Endothelial cell of umbilical vein (primary cell): ENCODE data around the gene APBA2. TPM values are rescaled to one million over a fixed set of nuclear protein-coding genes. Genes with fewer than 3 reads are reported as not detected.

Experiments
- BruUV-seq: library from RNA; stranded (reverse); fragments of 400-500 nt; replicated peaks from 2 replicates; lab custom pipeline; 2021; lab: Mats Ljungman, UMichigan
- CTCF ChIA-PET: fragments of 300-600, 350-600 bp; sonication (Branson Sonifier 250); formaldehyde crosslinking; loops from one replicate; lab custom pipeline; 2021; ENCODE audit warnings: antibody characterized with exemption, inconsistent platforms; lab: Charles Lee
- POLR2A ChIA-PET: fragments of 300-600, 350-600 bp; sonication (Branson Sonifier 250); formaldehyde crosslinking; loops from one replicate; lab custom pipeline; 2021; ENCODE audit warnings: antibody characterized with exemption, inconsistent platforms; lab: Charles Lee
- DNase-seq: peaks from one replicate; pipeline ENCODE4 v3.0.0-alpha.2; 2011; ENCODE audit warnings: low read depth, low spot score
- FAIRE-seq: peaks from 2 replicates; lab custom pipeline; 2011; peaks lifted over from hg19 to GRCh38; lab: Jason Lieb, UNC
- H2AFZ ChIP-seq: 2 replicates; pipeline ENCODE4 v1.6.0; 2012; ENCODE audit warnings: low read depth, low read length, control low read depth, inconsistent platforms
- H3K27ac ChIP-seq: 2 replicates; pipeline ENCODE4 v1.5.1; 2011; ENCODE audit warnings: low read depth, mild to moderate bottlenecking, control low read depth, low read length, moderate library complexity; ENCODE audit not compliant: insufficient read depth
- H3K27me3 ChIP-seq, 2 experiments: 2 replicates each; pipeline versions ENCODE4 v1.6.0 to v1.6.1; 2011; ENCODE audit warnings: low read length in 2 of 2, mixed read lengths in 1 of 2; ENCODE audit not compliant: control insufficient read depth in 2 of 2, insufficient read depth in 2 of 2
- H3K36me3 ChIP-seq, 2 experiments: 2 replicates in 1 of 2; 3 replicates in 1 of 2; pipeline ENCODE4 v1.5.1; 2011; ENCODE audit warnings: low read length in 2 of 2, mild to moderate bottlenecking in 1 of 2, moderate library complexity in 1 of 2; ENCODE audit not compliant: control insufficient read depth in 2 of 2, insufficient read depth in 2 of 2; ENCODE audit errors: extremely low read depth in 1 of 2
- H3K4me1 ChIP-seq: 3 replicates; pipeline ENCODE4 v1.5.1; 2011; ENCODE audit warnings: mild to moderate bottlenecking, low read length; ENCODE audit not compliant: control insufficient read depth, insufficient read depth; ENCODE audit errors: extremely low read depth
- H3K4me2 ChIP-seq: 2 replicates; pipeline ENCODE4 v1.6.1; 2011; ENCODE audit warnings: low read length, control low read depth, mixed read lengths; ENCODE audit not compliant: insufficient read depth
- H3K4me3 ChIP-seq, 3 experiments: fragments of 200-600 bp in 1 of 3; sonication (generic), shearing (Covaris generic) in 1 of 3; replicated peaks in 1 of 3; 2 replicates each; pipeline ENCODE4 v1.5.1; 2011 to 2016; ENCODE audit warnings: control low read depth in 3 of 3, low read length in 3 of 3, mild to moderate bottlenecking in 2 of 3, inconsistent platforms in 1 of 3, low read depth in 1 of 3, moderate library complexity in 1 of 3; ENCODE audit not compliant: insufficient read depth in 1 of 3
- H3K79me2 ChIP-seq: 2 replicates; pipeline ENCODE4 v1.6.0; 2012; ENCODE audit warnings: low read length, inconsistent platforms; ENCODE audit not compliant: control insufficient read depth, insufficient read depth
- H3K9ac ChIP-seq: replicated peaks from 2 replicates; pipeline ENCODE3; 2011; ENCODE audit warnings: low read length, control low read depth; ENCODE audit not compliant: insufficient read depth; ENCODE audit errors: extremely low read depth
- H3K9me1 ChIP-seq: replicated peaks from 3 replicates; pipeline ENCODE4 v1.6.0; 2011; ENCODE audit warnings: mild to moderate bottlenecking, low read length; ENCODE audit not compliant: control insufficient read depth, insufficient read depth; ENCODE audit errors: extremely low read depth
- H3K9me3 ChIP-seq: replicated peaks from 2 replicates; pipeline ENCODE4 v1.5.1; 2012; ENCODE audit warnings: low read length, inconsistent platforms; ENCODE audit not compliant: control insufficient read depth, insufficient read depth
- H4K20me1 ChIP-seq: replicated peaks from 2 replicates; pipeline ENCODE3; 2011; ENCODE audit warnings: mild to moderate bottlenecking, low read length; ENCODE audit not compliant: control insufficient read depth, insufficient read depth; ENCODE audit errors: extremely low read depth
- EZH2 ChIP-seq: IDR thresholded peaks from 2 replicates; pipeline ENCODE4 v1.6.1; 2012; ENCODE audit warnings: borderline replicate concordance, low read depth, mild to moderate bottlenecking, moderate library complexity, low read length, inconsistent platforms; ENCODE audit not compliant: severe bottlenecking
- FOS ChIP-seq: IDR thresholded peaks from 2 replicates; pipeline ENCODE4 v1.6.1; 2011; ENCODE audit warnings: mild to moderate bottlenecking, low read length, moderate library complexity, borderline replicate concordance; ENCODE audit not compliant: insufficient read depth
- GATA2 ChIP-seq: IDR thresholded peaks from 2 replicates; pipeline ENCODE4 v1.7.0; 2011; ENCODE audit warnings: low read depth, mild to moderate bottlenecking, moderate library complexity, mixed read lengths, low read length; ENCODE audit not compliant: insufficient read length, insufficient read depth
- JUN ChIP-seq: IDR thresholded peaks from 2 replicates; pipeline ENCODE4 v1.6.1; 2011; ENCODE audit warnings: borderline replicate concordance, low read depth; ENCODE audit not compliant: insufficient read length, insufficient read depth
- MYC ChIP-seq: IDR thresholded peaks from one replicate; pipeline ENCODE4 v1.6.1; 2011; ENCODE audit warnings: mild to moderate bottlenecking, low read depth, low read length
- POLR2A ChIP-seq: IDR thresholded peaks from 2 replicates; pipeline ENCODE4 v1.6.1; 2012; ENCODE audit warnings: low read depth, mild to moderate bottlenecking, control low read depth, low read length
- POLR2AphosphoS5 ChIP-seq: IDR thresholded peaks from 2 replicates; pipeline ENCODE4 v1.6.1; 2012; ENCODE audit warnings: low read depth, mild to moderate bottlenecking, control low read depth, low read length, moderate library complexity; ENCODE audit not compliant: insufficient read depth
- dilution Hi-C: fragments of 300-500 bp; cut with MboI; formaldehyde crosslinking; loops from one replicate; pipeline ENCODE4 v1.15.0; 2019; ENCODE audit warnings: low sequenced_read_pairs; ENCODE audit not compliant: extremely low pct_ligation_motif_present
- intact Hi-C: fragments of 100-400 bp; cut with micrococcal nuclease; formaldehyde crosslinking; loops from one replicate; pipeline ENCODE4 v1.10.0; 2022
- polyA plus RNA-seq, 4 experiments: library from polyadenylated mRNA; depleted of rRNA in 3 of 4; stranded (reverse) in 3 of 4; unstranded in 1 of 4; fragments of >200 nt; gene quantifications; 2 replicates each; pipeline versions ENCODE4 v1.2.1 to v1.2.3, GENCODE V29; 2011 to 2012; ENCODE audit warnings: missing spikeins in 1 of 4
- total RNA-seq: library from RNA; stranded (reverse); gene quantifications from 2 replicates; pipeline ENCODE4 v1.2.3, GENCODE V29; 2021
- TF ChIP-seq, protein P1 (sequence below), 2 donors: IDR thresholded peaks; 1 replicate in 1 of 2; 2 replicates in 1 of 2; pipeline ENCODE4 v1.5.1; 2011; ENCODE audit warnings: low read length in 2 of 2, mild to moderate bottlenecking in 2 of 2, moderate library complexity in 2 of 2, control low read depth in 1 of 2, inconsistent platforms in 1 of 2, low read depth in 1 of 2; ENCODE audit not compliant: insufficient read depth in 1 of 2; ENCODE audit errors: extremely low read depth in 1 of 2
- TF ChIP-seq, protein P2 (sequence below): IDR thresholded peaks from 2 replicates; pipeline ENCODE4 v1.6.1; 2011; ENCODE audit not compliant: insufficient read depth, insufficient read length

The APBA2 gene
- total and polyA plus RNA-seq, 2 donors (not counting 3 experiments of a cell fraction or from before 2014, with no cell fraction given), result 5.7 to 11.1 TPM

DNA sequence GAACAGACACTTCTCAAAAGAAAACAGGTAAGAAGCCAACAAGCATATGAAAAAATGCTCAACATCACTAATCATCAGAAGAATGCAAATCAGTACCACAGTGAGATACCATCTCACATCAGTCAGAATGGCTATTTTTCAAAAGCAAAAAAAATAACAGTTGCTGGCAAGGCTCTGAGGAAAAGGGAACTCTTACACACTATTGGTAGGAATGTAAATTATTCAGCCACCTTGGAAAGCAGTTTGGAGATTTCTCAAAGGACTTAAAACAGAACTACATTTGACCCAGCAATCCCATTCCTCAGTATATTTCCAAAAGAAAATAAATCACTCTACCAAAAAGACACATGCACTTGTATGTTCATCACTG, 95.6 kb downstream of the APBA2 start:
- BruUV-seq, result no TSS peak
- no peaks in the 10 kb centered on the region for H3K79me2 ChIP-seq
- H3K9me3 ChIP-seq, result no peaks in the 10 kb centered on the region
- CTCF ChIA-PET, result no interaction called here
- H3K4me2 ChIP-seq, result no peak overlapping the region
- H3K36me3 ChIP-seq, result no peaks in the 10 kb centered on the region
- DNase-seq (no peak), FAIRE-seq (no peak)
- no peak for TF ChIP-seq MYC
- no peak for TF ChIP-seq GATA2
- TF ChIP-seq POLR2A, result no peak
- no peak for TF ChIP-seq JUN
- no peak for TF ChIP-seq FOS
- TF ChIP-seq, protein P1, sequence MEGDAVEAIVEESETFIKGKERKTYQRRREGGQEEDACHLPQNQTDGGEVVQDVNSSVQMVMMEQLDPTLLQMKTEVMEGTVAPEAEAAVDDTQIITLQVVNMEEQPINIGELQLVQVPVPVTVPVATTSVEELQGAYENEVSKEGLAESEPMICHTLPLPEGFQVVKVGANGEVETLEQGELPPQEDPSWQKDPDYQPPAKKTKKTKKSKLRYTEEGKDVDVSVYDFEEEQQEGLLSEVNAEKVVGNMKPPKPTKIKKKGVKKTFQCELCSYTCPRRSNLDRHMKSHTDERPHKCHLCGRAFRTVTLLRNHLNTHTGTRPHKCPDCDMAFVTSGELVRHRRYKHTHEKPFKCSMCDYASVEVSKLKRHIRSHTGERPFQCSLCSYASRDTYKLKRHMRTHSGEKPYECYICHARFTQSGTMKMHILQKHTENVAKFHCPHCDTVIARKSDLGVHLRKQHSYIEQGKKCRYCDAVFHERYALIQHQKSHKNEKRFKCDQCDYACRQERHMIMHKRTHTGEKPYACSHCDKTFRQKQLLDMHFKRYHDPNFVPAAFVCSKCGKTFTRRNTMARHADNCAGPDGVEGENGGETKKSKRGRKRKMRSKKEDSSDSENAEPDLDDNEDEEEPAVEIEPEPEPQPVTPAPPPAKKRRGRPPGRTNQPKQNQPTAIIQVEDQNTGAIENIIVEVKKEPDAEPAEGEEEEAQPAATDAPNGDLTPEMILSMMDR (IDR thresholded peaks at IDR 0.05; ENCODE audit: extremely low read depth in 1 of 2, insufficient read depth in 1 of 2, low read depth in 1 of 2, low read length in 2 of 2), result no peak
- dilution Hi-C loops, result no loop called here
- H3K9ac ChIP-seq, result no peak overlapping the region
- H2AFZ ChIP-seq, result no peak overlapping the region
- no peak overlapping the region for H3K4me3 ChIP-seq
- H4K20me1 ChIP-seq, result peaks cover 2% of the 10 kb centered on the region
- no peaks in the 10 kb centered on the region for H3K27me3 ChIP-seq
- intact Hi-C loops, result no loop called here
- no peak overlapping the region for H3K27ac ChIP-seq
- peaks cover 10% of the 10 kb centered on the region for H3K4me1 ChIP-seq
- POLR2A ChIA-PET, result no interaction called here
- no peaks in the 10 kb centered on the region for H3K9me1 ChIP-seq

DNA sequence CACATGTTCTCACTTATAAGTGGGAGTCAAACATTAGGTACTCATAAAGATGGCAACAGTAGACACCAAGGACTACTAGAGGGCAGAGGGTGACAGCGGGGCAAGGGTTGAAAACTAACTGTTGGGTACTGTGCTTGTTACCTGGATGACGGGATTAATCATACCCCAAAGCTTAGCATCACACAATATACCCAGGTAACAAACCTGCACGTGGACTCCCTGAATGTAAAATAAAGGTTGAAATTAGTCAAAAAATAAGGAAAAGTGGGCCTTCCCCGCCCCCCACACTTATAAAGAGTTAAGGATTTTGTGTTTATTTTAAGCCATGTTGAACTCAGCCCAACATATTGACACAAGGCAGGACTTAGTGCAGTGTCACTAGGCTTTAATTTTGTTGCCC, 96.1 kb downstream of the APBA2 start:
- FAIRE-seq (no peak), DNase-seq (no peak)
- Histone ChIP-seq H3K27ac (no peak overlapping the region), H3K36me3 (no peaks in the 10 kb centered on the region), H3K27me3 (no peaks in the 10 kb centered on the region), H3K4me1 (peaks cover 7% of the 10 kb centered on the region), H3K9me3 (no peaks in the 10 kb centered on the region), H3K79me2 (no peaks in the 10 kb centered on the region), H2AFZ (no peak overlapping the region), H3K9ac (no peak overlapping the region), H3K4me3 (no peak overlapping the region), H4K20me1 (peaks cover 2% of the 10 kb centered on the region), H3K4me2 (no peak overlapping the region), H3K9me1 (no peaks in the 10 kb centered on the region)
- TF ChIP-seq EZH2, result no peak
- TF ChIP-seq, protein P2, sequence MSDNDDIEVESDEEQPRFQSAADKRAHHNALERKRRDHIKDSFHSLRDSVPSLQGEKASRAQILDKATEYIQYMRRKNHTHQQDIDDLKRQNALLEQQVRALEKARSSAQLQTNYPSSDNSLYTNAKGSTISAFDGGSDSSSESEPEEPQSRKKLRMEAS, result no peak
- TF ChIP-seq FOS, result no peak
- TF ChIP-seq MYC, result no peak
- TF ChIP-seq POLR2AphosphoS5, result no peak
- BruUV-seq, result no TSS peak
- intact Hi-C loops, result no loop called here
- ChIA-PET CTCF (no interaction called here), POLR2A (no interaction called here)
- dilution Hi-C loops, result no loop called here
